ENCODE measurements around the gene SLC7A5.
"Not testable (repeated sequence)": the region's sequence is repeated elsewhere in the genome, so short reads cannot be mapped to it uniquely, and the experiment has no call there.

DNA sequence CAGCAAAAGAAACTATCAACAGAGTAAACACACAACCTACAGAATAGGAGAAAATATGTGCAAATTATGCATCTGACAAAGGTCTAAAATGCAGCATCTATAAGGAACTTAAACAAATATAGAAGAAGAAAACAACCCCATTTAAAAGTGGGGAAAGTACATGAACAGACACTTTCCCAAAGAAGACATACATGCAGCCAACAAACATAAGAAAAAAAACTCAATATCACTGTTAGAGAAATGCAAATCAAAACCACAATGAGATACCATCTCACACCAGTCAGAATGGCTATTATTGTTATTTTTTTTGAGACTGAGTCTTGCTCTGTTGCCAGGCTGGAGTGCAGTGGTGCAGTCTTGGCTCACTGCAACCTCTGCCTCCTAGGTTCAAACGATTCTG is 57.9 kb downstream of the SLC7A5 start:
- TF ChIP-seq, protein P1, sequence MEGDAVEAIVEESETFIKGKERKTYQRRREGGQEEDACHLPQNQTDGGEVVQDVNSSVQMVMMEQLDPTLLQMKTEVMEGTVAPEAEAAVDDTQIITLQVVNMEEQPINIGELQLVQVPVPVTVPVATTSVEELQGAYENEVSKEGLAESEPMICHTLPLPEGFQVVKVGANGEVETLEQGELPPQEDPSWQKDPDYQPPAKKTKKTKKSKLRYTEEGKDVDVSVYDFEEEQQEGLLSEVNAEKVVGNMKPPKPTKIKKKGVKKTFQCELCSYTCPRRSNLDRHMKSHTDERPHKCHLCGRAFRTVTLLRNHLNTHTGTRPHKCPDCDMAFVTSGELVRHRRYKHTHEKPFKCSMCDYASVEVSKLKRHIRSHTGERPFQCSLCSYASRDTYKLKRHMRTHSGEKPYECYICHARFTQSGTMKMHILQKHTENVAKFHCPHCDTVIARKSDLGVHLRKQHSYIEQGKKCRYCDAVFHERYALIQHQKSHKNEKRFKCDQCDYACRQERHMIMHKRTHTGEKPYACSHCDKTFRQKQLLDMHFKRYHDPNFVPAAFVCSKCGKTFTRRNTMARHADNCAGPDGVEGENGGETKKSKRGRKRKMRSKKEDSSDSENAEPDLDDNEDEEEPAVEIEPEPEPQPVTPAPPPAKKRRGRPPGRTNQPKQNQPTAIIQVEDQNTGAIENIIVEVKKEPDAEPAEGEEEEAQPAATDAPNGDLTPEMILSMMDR (conservative IDR thresholded peaks at IDR 0.05; ENCODE audit: low read length) = not testable (repeated sequence)
- not testable (repeated sequence) for TF ChIP-seq EZH2phosphoT487 (IDR thresholded peaks at IDR 0.05; ENCODE audit: borderline replicate concordance, low read depth, low read length)
